ENCODE measurements around the gene PTPRE.

The PTPRE gene

DNA sequence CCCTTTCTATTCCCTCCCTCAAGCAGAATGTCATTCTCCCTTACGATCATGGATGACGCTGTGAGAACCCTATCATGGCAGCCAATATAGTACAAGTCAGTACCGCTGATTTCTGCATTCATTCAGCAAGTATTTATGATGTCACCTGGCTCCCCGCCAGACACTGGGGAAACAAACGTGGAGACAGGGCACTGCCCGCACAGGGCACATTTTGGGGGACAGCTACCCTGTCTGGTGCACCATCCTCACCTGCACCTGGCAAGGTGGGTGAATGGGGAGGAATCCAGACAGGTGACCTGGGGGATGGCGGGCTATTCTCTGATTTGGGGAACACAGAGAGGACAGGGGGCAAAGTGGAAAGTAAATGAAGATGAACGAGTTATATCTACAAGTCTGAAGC, 190.9 kb downstream of the PTPRE start:
- no peak; the same call in 2 of the 3 replicates for ATAC-seq
- TF ChIP-seq, protein P1, sequence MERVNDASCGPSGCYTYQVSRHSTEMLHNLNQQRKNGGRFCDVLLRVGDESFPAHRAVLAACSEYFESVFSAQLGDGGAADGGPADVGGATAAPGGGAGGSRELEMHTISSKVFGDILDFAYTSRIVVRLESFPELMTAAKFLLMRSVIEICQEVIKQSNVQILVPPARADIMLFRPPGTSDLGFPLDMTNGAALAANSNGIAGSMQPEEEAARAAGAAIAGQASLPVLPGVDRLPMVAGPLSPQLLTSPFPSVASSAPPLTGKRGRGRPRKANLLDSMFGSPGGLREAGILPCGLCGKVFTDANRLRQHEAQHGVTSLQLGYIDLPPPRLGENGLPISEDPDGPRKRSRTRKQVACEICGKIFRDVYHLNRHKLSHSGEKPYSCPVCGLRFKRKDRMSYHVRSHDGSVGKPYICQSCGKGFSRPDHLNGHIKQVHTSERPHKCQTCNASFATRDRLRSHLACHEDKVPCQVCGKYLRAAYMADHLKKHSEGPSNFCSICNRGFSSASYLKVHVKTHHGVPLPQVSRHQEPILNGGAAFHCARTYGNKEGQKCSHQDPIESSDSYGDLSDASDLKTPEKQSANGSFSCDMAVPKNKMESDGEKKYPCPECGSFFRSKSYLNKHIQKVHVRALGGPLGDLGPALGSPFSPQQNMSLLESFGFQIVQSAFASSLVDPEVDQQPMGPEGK (CRISPR knock-in tag; IDR thresholded peaks at IDR 0.05; ENCODE audit: borderline replicate concordance) = no peak
- TF ChIP-seq, protein P2, sequence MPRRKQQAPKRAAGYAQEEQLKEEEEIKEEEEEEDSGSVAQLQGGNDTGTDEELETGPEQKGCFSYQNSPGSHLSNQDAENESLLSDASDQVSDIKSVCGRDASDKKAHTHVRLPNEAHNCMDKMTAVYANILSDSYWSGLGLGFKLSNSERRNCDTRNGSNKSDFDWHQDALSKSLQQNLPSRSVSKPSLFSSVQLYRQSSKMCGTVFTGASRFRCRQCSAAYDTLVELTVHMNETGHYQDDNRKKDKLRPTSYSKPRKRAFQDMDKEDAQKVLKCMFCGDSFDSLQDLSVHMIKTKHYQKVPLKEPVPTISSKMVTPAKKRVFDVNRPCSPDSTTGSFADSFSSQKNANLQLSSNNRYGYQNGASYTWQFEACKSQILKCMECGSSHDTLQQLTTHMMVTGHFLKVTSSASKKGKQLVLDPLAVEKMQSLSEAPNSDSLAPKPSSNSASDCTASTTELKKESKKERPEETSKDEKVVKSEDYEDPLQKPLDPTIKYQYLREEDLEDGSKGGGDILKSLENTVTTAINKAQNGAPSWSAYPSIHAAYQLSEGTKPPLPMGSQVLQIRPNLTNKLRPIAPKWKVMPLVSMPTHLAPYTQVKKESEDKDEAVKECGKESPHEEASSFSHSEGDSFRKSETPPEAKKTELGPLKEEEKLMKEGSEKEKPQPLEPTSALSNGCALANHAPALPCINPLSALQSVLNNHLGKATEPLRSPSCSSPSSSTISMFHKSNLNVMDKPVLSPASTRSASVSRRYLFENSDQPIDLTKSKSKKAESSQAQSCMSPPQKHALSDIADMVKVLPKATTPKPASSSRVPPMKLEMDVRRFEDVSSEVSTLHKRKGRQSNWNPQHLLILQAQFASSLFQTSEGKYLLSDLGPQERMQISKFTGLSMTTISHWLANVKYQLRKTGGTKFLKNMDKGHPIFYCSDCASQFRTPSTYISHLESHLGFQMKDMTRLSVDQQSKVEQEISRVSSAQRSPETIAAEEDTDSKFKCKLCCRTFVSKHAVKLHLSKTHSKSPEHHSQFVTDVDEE (CRISPR knock-in tag; IDR thresholded peaks at IDR 0.05) = no peak
- no peak for TF ChIP-seq ZNF8 (CRISPR knock-in tag; IDR thresholded peaks at IDR 0.05)

DNA sequence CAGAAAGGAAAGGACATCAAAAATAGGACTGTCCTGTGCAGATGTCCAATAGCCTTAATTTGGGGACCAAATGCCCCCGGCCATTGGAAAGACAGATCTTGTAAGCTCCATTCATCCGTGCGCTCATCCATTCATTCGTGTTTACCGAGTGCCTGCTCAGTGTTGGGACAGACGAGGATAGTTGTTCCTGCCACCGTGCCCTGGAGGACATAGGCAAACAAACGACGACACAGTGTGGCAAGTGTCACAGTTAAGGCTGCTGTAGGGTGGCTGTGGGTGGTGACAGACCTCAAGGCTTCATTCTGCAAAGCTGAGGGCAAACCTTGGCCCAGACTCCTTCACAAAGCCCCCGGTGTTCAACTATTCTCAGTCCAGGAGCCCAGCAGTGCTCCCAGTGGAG, 191.7 kb downstream of the PTPRE start:
- no peak for ATAC-seq
- TF ChIP-seq, protein P3, sequence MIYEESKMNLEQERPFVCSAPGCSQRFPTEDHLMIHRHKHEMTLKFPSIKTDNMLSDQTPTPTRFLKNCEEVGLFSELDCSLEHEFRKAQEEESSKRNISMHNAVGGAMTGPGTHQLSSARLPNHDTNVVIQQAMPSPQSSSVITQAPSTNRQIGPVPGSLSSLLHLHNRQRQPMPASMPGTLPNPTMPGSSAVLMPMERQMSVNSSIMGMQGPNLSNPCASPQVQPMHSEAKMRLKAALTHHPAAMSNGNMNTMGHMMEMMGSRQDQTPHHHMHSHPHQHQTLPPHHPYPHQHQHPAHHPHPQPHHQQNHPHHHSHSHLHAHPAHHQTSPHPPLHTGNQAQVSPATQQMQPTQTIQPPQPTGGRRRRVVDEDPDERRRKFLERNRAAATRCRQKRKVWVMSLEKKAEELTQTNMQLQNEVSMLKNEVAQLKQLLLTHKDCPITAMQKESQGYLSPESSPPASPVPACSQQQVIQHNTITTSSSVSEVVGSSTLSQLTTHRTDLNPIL (CRISPR knock-in tag; IDR thresholded peaks at IDR 0.05; ENCODE audit: low read depth) = no peak
- TF ChIP-seq BACH2 (CRISPR knock-in tag; IDR thresholded peaks at IDR 0.05; ENCODE audit: borderline replicate concordance) = no peak
- TF ChIP-seq GLIS3 (CRISPR knock-in tag; IDR thresholded peaks at IDR 0.05) = no peak

DNA sequence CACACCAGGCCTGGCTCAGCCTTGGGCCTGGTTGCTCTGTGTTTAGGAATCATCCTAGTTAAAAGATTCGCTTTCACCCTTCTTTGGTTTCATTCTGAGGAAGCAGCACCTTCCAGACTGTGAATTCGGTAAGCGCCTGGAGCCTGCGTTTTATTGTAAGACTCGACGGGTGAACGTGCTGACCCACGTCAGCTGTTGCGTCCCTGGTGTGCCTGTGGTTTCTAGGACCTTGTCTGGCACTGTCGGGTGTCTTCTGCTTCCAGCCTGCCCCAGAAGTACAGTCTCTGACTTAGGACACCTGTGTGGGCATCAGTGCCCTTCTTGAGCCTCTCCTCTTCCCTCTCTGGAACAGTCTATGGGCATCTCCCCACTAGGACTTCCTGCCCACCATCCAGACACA, 193.0 kb downstream of the PTPRE start:
- TF ChIP-seq, protein P1 (CRISPR knock-in tag; IDR thresholded peaks at IDR 0.05; ENCODE audit: borderline replicate concordance) = no peak
- no peak for TF ChIP-seq GLIS3 (CRISPR knock-in tag; IDR thresholded peaks at IDR 0.05)
- TF ChIP-seq OSR1 (CRISPR knock-in tag; IDR thresholded peaks at IDR 0.05) = no peak
- TF ChIP-seq RARB (CRISPR knock-in tag; IDR thresholded peaks at IDR 0.05) = no peak
- TF ChIP-seq, protein P4, sequence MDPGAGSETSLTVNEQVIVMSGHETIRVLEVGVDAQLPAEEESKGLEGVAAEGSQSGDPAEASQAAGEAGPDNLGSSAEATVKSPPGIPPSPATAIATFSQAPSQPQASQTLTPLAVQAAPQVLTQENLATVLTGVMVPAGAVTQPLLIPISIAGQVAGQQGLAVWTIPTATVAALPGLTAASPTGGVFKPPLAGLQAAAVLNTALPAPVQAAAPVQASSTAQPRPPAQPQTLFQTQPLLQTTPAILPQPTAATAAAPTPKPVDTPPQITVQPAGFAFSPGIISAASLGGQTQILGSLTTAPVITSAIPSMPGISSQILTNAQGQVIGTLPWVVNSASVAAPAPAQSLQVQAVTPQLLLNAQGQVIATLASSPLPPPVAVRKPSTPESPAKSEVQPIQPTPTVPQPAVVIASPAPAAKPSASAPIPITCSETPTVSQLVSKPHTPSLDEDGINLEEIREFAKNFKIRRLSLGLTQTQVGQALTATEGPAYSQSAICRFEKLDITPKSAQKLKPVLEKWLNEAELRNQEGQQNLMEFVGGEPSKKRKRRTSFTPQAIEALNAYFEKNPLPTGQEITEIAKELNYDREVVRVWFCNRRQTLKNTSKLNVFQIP (CRISPR knock-in tag; IDR thresholded peaks at IDR 0.05; ENCODE audit: borderline replicate concordance, low read depth) = no peak
- TF ChIP-seq ZNF565 (CRISPR knock-in tag; conservative IDR thresholded peaks at IDR 0.05; ENCODE audit: low read depth) = no peak
- no peak for TF ChIP-seq TCF4 (CRISPR knock-in tag; IDR thresholded peaks at IDR 0.05; ENCODE audit: borderline replicate concordance)
- TF ChIP-seq ZFP3 (CRISPR knock-in tag; IDR thresholded peaks at IDR 0.05) = no peak
- TF ChIP-seq TOX (CRISPR knock-in tag; IDR thresholded peaks at IDR 0.05; ENCODE audit: borderline replicate concordance) = no peak
- no peak for TF ChIP-seq ISL1 (CRISPR knock-in tag; IDR thresholded peaks at IDR 0.05)
- no peak for TF ChIP-seq ZFP30 (CRISPR knock-in tag; IDR thresholded peaks at IDR 0.05)
- TF ChIP-seq CSDC2 (CRISPR knock-in tag; IDR thresholded peaks at IDR 0.05) = no peak
- no peak for TF ChIP-seq PPARA (CRISPR knock-in tag; IDR thresholded peaks at IDR 0.05; ENCODE audit: borderline replicate concordance)
- TF ChIP-seq ARNTL (CRISPR knock-in tag; IDR thresholded peaks at IDR 0.05; ENCODE audit: borderline replicate concordance, low read depth) = no peak
- ATAC-seq = no peak

DNA sequence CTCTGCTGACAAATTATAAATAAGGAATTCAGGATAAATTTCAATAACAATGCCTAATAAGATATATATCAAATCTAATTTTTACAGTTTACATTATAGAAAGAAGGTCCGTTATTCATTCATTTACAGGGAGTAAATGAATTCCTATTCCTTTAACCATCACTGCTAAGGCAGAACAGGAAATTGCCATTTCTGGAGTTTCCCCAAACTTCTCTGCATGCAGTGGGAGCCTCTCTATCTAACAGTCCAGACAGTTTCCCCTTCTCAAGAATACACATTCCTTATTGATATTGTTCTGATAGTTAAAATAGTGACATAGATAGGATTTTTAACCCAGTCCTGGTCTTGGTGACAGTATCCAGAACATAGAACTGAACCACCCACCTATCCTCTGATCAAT, 195.0 kb downstream of the PTPRE start:
- no peak for ATAC-seq

More for the DNA sequence above, 195.0 kb downstream of the PTPRE start:
- no peak for TF ChIP-seq BACH2 (CRISPR knock-in tag; IDR thresholded peaks at IDR 0.05; ENCODE audit: borderline replicate concordance)
- TF ChIP-seq ZNF70 (CRISPR knock-in tag; IDR thresholded peaks at IDR 0.05) = no peak
- TF ChIP-seq, protein P2 (CRISPR knock-in tag; IDR thresholded peaks at IDR 0.05) = no peak
- TF ChIP-seq ZFP30 (CRISPR knock-in tag; IDR thresholded peaks at IDR 0.05) = no peak
- TF ChIP-seq TOX (CRISPR knock-in tag; IDR thresholded peaks at IDR 0.05; ENCODE audit: borderline replicate concordance) = no peak
- no peak for TF ChIP-seq PPARA (CRISPR knock-in tag; IDR thresholded peaks at IDR 0.05; ENCODE audit: borderline replicate concordance)
- no peak for TF ChIP-seq TCF4 (CRISPR knock-in tag; IDR thresholded peaks at IDR 0.05; ENCODE audit: borderline replicate concordance)
- TF ChIP-seq, protein P1 (CRISPR knock-in tag; IDR thresholded peaks at IDR 0.05; ENCODE audit: borderline replicate concordance) = no peak
- no peak for TF ChIP-seq SNAI2 (CRISPR knock-in tag; IDR thresholded peaks at IDR 0.05)

Data from SK-N-SH treated with all-trans-retinoic acid at 6 μM for 48 hours (cell line).